DND-41 (cell line): ENCODE results near the gene MRPL3.

Source experiments
- ATAC-seq: fragments of 200-7000 bp; cut with Tn5 transposase; 3 replicates; pipeline ENCODE4 v1.9.1; 2021; ENCODE audit warnings: low read depth; ENCODE audit not compliant: insufficient read depth
- DNase-seq: peaks from one replicate; pipeline ENCODE4 v3.0.0-alpha.2; 2020
- H2AFZ ChIP-seq: 2 replicates; pipeline ENCODE4 v1.6.0; 2012; ENCODE audit warnings: low read depth, low read length
- H3K27ac ChIP-seq: 2 replicates; pipeline ENCODE4 v1.5.1; 2012; ENCODE audit warnings: low read length, inconsistent platforms
- H3K27me3 ChIP-seq: fragments of 200-600 bp; sonication (generic); 2 replicates; pipeline ENCODE4 v1.6.0; 2012; ENCODE audit warnings: low read length, mild to moderate bottlenecking, inconsistent platforms; ENCODE audit not compliant: insufficient read depth, poor library complexity
- H3K36me3 ChIP-seq: 2 replicates; pipeline ENCODE4 v1.5.1; 2012; ENCODE audit warnings: low read length, inconsistent platforms; ENCODE audit not compliant: insufficient read depth
- H3K4me1 ChIP-seq: 2 replicates; pipeline ENCODE4 v1.5.1; 2012; ENCODE audit warnings: mild to moderate bottlenecking, low read length; ENCODE audit not compliant: insufficient read depth
- H3K4me2 ChIP-seq: 2 replicates; pipeline ENCODE4 v1.6.0; 2012; ENCODE audit warnings: mild to moderate bottlenecking, moderate library complexity, low read length, inconsistent platforms; ENCODE audit not compliant: insufficient read depth
- H3K4me3 ChIP-seq, 2 experiments: fragments of 200-600 bp in 1 of 2; shearing (Covaris generic) in 1 of 2; 2 replicates each; pipeline ENCODE4 v1.5.1; 2012 to 2016; ENCODE audit warnings: inconsistent platforms in 2 of 2, low read length in 2 of 2, mild to moderate bottlenecking in 2 of 2, low read depth in 1 of 2, moderate library complexity in 1 of 2
- H3K79me2 ChIP-seq: 2 replicates; pipeline ENCODE4 v1.6.0; 2012; ENCODE audit warnings: low read length, inconsistent platforms; ENCODE audit not compliant: insufficient read depth
- H3K9ac ChIP-seq: 2 replicates; pipeline ENCODE4 v1.6.0; 2012; ENCODE audit warnings: low read depth, mild to moderate bottlenecking, inconsistent platforms, low read length, moderate library complexity
- H3K9me3 ChIP-seq: 2 replicates; pipeline ENCODE4 v1.5.1; 2012; ENCODE audit warnings: low read length, moderate library complexity, mild to moderate bottlenecking, inconsistent platforms; ENCODE audit not compliant: insufficient read depth, severe bottlenecking
- H4K20me1 ChIP-seq: 2 replicates; pipeline ENCODE4 v1.6.0; 2012; ENCODE audit warnings: low read length; ENCODE audit not compliant: insufficient read depth
- EZH2 ChIP-seq: IDR thresholded peaks from 3 replicates; pipeline ENCODE4 v1.6.1; 2012; ENCODE audit warnings: borderline replicate concordance, low read depth, mild to moderate bottlenecking, moderate library complexity, low read length, inconsistent platforms; ENCODE audit not compliant: severe bottlenecking
- TF ChIP-seq, protein P1 (sequence below): IDR thresholded peaks from 2 replicates; pipeline ENCODE4 v1.5.1; 2012; ENCODE audit warnings: borderline replicate concordance, low read length, moderate library complexity, mild to moderate bottlenecking; ENCODE audit not compliant: poor library complexity, severe bottlenecking; ENCODE audit errors: extremely low read depth

MRPL3 gene

GRCh38 chr3:131518680-131519079 lies 15.9 kb upstream of the MRPL3 start:
- Histone ChIP-seq H3K4me2 (no peak overlapping the region), H3K27me3 (peaks cover 6% of the 10 kb centered on the region), H4K20me1 (no peaks in the 10 kb centered on the region), H3K36me3 (no peaks in the 10 kb centered on the region), H3K4me1 (no peaks in the 10 kb centered on the region), H2AFZ (no peak overlapping the region), H3K4me3 (no peak overlapping the region), H3K79me2 (no peaks in the 10 kb centered on the region), H3K27ac (no peak overlapping the region), H3K9me3 (no peaks in the 10 kb centered on the region), H3K9ac (no peak overlapping the region)
- no peak for DNase-seq
- TF ChIP-seq EZH2, result no peak
- TF ChIP-seq, protein P1, sequence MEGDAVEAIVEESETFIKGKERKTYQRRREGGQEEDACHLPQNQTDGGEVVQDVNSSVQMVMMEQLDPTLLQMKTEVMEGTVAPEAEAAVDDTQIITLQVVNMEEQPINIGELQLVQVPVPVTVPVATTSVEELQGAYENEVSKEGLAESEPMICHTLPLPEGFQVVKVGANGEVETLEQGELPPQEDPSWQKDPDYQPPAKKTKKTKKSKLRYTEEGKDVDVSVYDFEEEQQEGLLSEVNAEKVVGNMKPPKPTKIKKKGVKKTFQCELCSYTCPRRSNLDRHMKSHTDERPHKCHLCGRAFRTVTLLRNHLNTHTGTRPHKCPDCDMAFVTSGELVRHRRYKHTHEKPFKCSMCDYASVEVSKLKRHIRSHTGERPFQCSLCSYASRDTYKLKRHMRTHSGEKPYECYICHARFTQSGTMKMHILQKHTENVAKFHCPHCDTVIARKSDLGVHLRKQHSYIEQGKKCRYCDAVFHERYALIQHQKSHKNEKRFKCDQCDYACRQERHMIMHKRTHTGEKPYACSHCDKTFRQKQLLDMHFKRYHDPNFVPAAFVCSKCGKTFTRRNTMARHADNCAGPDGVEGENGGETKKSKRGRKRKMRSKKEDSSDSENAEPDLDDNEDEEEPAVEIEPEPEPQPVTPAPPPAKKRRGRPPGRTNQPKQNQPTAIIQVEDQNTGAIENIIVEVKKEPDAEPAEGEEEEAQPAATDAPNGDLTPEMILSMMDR, result no peak
- ATAC-seq, result no peak

DNA sequence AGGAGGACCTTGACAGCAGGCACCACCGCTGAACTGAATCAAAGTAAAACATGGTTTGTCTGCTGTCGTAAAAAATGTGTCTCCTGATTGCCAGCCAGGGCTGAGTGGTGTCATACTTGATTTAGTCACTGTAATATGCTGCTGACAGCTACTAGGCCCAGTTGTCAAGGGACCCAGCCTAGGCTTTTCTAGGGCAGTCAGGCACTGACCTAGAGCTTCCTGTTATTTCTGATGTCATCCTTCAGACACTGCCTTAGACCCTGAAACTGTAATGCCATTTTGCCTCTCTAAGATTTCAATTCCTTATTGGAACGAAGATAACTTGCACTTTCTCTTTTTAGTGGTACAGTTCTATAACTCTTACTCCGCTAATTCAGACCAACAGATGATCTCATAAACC lies 2.6 kb upstream of the MRPL3 start:
- Histone ChIP-seq H3K79me2 (peaks cover 29% of the 10 kb centered on the region), H3K9me3 (no peaks in the 10 kb centered on the region), H3K4me2 (no peak overlapping the region), H4K20me1 (no peaks in the 10 kb centered on the region), H3K4me3 (no peak overlapping the region), H2AFZ (no peak overlapping the region), H3K4me1 (peaks cover 31% of the 10 kb centered on the region), H3K36me3 (peaks cover 14% of the 10 kb centered on the region), H3K27ac (no peak overlapping the region), H3K27me3 (no peaks in the 10 kb centered on the region), H3K9ac (no peak overlapping the region)
- ATAC-seq (no peak), DNase-seq (no peak)
- TF ChIP-seq, protein P1, result no peak
- no peak for TF ChIP-seq EZH2

DNA sequence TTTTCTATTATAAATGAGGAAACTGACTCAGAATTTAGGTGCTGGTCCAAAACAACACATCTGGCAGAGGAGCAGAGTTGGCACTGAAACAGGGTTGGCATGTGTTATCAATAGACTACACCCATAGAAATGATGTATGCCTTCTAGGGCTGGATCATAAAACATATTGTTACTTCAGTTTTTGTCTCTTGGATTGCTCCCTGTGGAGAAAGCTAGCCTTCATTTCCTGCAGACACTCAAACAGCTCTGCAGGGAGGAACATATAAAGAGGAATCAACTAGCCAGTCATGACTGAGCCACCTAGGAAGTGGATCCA lies 507 bp upstream of the MRPL3 start:
- no peak for DNase-seq
- Histone ChIP-seq H2AFZ (peak overlapping the region; percentile 87), H3K9me3 (no peaks in the 10 kb centered on the region), H3K79me2 (peaks cover 43% of the 10 kb centered on the region), H3K27me3 (no peaks in the 10 kb centered on the region), H3K4me3 (peak overlapping the region; percentile 79 to 82; a peak in 3 of 4 replicates), H3K36me3 (peaks cover 32% of the 10 kb centered on the region), H3K4me1 (peaks cover 36% of the 10 kb centered on the region), H3K27ac (peak overlapping the region; percentile 85; the same call in 1 of the 2 replicates), H3K9ac (peak overlapping the region; percentile 82), H3K4me2 (peak overlapping the region; percentile 97), H4K20me1 (no peaks in the 10 kb centered on the region)
- ATAC-seq, result peak; percentile 3; the same call in 1 of the 3 replicates
- TF ChIP-seq, protein P1, result no peak

DNA sequence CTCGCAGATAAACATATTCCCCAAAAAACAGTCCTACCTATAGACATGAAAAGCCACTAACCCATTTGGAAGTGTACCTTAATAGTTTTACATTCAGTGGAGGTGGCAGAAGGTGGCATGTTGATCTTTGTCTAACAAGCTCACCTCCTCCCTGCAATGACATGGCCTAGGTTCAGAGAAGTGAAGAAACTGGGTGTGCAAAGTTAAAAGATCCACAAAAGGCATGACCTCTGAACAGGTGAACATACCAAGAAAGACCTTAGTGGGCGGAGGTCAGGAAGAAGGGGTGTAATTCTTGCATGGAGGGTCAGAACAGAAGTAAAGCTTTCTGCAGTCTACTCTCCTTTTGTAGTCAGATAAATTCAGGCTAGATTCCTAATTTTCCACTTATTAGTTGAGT lies 822 bp downstream of the MRPL3 start:
- Histone ChIP-seq H3K27ac (peak overlapping the region; percentile 85), H3K9me3 (no peaks in the 10 kb centered on the region), H3K79me2 (peaks cover 44% of the 10 kb centered on the region), H2AFZ (peak overlapping the region; percentile 87), H3K27me3 (no peaks in the 10 kb centered on the region), H3K4me2 (peak overlapping the region; percentile 97), H4K20me1 (no peaks in the 10 kb centered on the region), H3K36me3 (peaks cover 45% of the 10 kb centered on the region), H3K4me1 (peaks cover 36% of the 10 kb centered on the region), H3K9ac (peak overlapping the region; percentile 82), H3K4me3 (peak overlapping the region; percentile 79 to 82)
- TF ChIP-seq EZH2, result no peak
- TF ChIP-seq, protein P1, result no peak
- ATAC-seq (no peak), DNase-seq (no peak)
